ENCODE data around the gene GPR158. TPM values are rescaled to one million over a fixed set of nuclear protein-coding genes. Genes with fewer than 3 reads are reported as not detected.

GPR158 gene
- total and polyA plus RNA-seq, 2 of the 8 experiments (the other 6 are each of a cell fraction or from before 2014, with no cell fraction given), result 0.14 to 0.78 TPM

- no peak for DNase-seq (ENCODE audit: low read depth in 1 of 2, low spot score in 2 of 2)
- H3K14ac ChIP-seq (ENCODE audit: insufficient read length), result no peak overlapping the region
- TF ChIP-seq TAF7 (optimal IDR thresholded peaks at IDR 0.05; ENCODE audit: borderline replicate concordance, low read depth, low read length) (no peak), SP4 (IDR thresholded peaks at IDR 0.05; ENCODE audit: low read length) (no peak), ZNF274 (IDR thresholded peaks at IDR 0.05; ENCODE audit: borderline replicate concordance, extremely low read depth, low read length) (no peak), JUND (IDR thresholded peaks at IDR 0.05; ENCODE audit: low read length) (no peak), ATF3 (IDR thresholded peaks at IDR 0.05; ENCODE audit: insufficient read depth, low read depth, low read length) (no peak), SP2 (IDR thresholded peaks at IDR 0.05; ENCODE audit: low read length) (no peak), RBBP5 (IDR thresholded peaks at IDR 0.05; ENCODE audit: borderline replicate concordance, low read depth, low read length) (no peak), GABPA (IDR thresholded peaks at IDR 0.05; ENCODE audit: borderline replicate concordance, insufficient read depth, low read length) (no peak), SRF (IDR thresholded peaks at IDR 0.05; ENCODE audit: low read depth, low read length) (no peak), EZH2 (IDR thresholded peaks at IDR 0.05; ENCODE audit: low read depth, low read length, severe bottlenecking) (no peak), TBP (IDR thresholded peaks at IDR 0.05; ENCODE audit: low read depth, low read length) (no peak), E2F6 (IDR thresholded peaks at IDR 0.05) (no peak), CHD1 (IDR thresholded peaks at IDR 0.05; ENCODE audit: low read depth, low read length) (no peak), POLR2A (IDR thresholded peaks at IDR 0.05; ENCODE audit: control extremely low read depth in 1 of 2, low read depth in 2 of 2, low read length in 2 of 2) (no peak), SP1 (IDR thresholded peaks at IDR 0.05; ENCODE audit: low read depth, low read length) (no peak)
Measured at GRCh38 chr10:25245165-25245564, 70.4 kb downstream of the GPR158 start.

More at GRCh38 chr10:25245165-25245564, 70.4 kb downstream of the GPR158 start:
- Histone ChIP-seq H2BK5ac (ENCODE audit: low read depth, low read length) (no peak overlapping the region), H3K9ac (replicated peaks in 1 of 4; ENCODE audit: extremely low read depth in 1 of 4, low read depth in 3 of 4, low read length in 3 of 4) (no peak overlapping the region), H3K23me2 (ENCODE audit: low read depth, low read length) (no peaks in the 10 kb centered on the region), H3K23ac (ENCODE audit: insufficient read length) (no peak overlapping the region), H4K8ac (ENCODE audit: extremely low read depth, insufficient read depth, low read length) (no peak overlapping the region), H3K79me2 (ENCODE audit: control insufficient read depth in 1 of 2, insufficient read depth in 2 of 2, low read length in 2 of 2) (no peaks in the 10 kb centered on the region), H3K4ac (replicated peaks; ENCODE audit: insufficient read length, low read depth, low read length) (no peak overlapping the region), H2BK12ac (ENCODE audit: low read depth, low read length) (no peak overlapping the region), H3K27me3 (replicated peaks in 1 of 4; ENCODE audit: control insufficient read depth in 3 of 4, extremely low read depth in 1 of 4, insufficient read depth in 3 of 4, low read length in 3 of 4) (no peaks in the 10 kb centered on the region), H3K79me1 (ENCODE audit: low read depth, low read length) (no peaks in the 10 kb centered on the region), H2BK120ac (replicated peaks; ENCODE audit: low read depth, low read length) (no peak overlapping the region), H3K4me1 (replicated peaks in 1 of 4; ENCODE audit: control insufficient read depth in 3 of 4, insufficient read depth in 4 of 4, low read length in 3 of 4) (no peaks in the 10 kb centered on the region), H2BK15ac (ENCODE audit: low read length) (no peak overlapping the region), H2AK5ac (ENCODE audit: low read depth, low read length) (no peak overlapping the region), H2AFZ (ENCODE audit: low read length) (no peak overlapping the region), H3K27ac (ENCODE audit: low read depth, low read length) (no peak overlapping the region), H3K56ac (replicated peaks; ENCODE audit: insufficient read length, low read depth, low read length) (no peak overlapping the region), H3K18ac (ENCODE audit: extremely low read depth, low read length) (no peak overlapping the region), H3K9me3 (ENCODE audit: insufficient read depth in 2 of 2, low read depth in 1 of 2, low read length in 1 of 2) (no peaks in the 10 kb centered on the region), H4K91ac (replicated peaks; ENCODE audit: insufficient read length, low read length) (no peak overlapping the region), H4K5ac (ENCODE audit: insufficient read length, low read depth, low read length) (no peak overlapping the region), H2BK20ac (ENCODE audit: low read length) (no peak overlapping the region), H3K36me3 (ENCODE audit: control insufficient read depth in 2 of 4, insufficient read depth in 4 of 4, low read length in 3 of 4) (no peaks in the 10 kb centered on the region), H3K4me3 (ENCODE audit: extremely low read depth in 1 of 4, insufficient read depth in 2 of 4, low read depth in 3 of 4, low read length in 4 of 4) (no peak overlapping the region), H3K4me2 (ENCODE audit: insufficient read depth in 1 of 2, low read depth in 2 of 2, low read length in 2 of 2) (no peak overlapping the region), H4K20me1 (replicated peaks in 1 of 2; ENCODE audit: control insufficient read depth in 1 of 2, insufficient read depth in 2 of 2, low read length in 2 of 2) (no peaks in the 10 kb centered on the region)
- 100% methylated on average over 1 of the region's 1 CpG; no CpG with 5 or more reads in 1 of the 2 experiments for WGBS, 2 experiments (ENCODE audit: extremely low coverage in 1 of 2, insufficient coverage in 1 of 2, insufficient read length in 1 of 2, insufficient replicate concordance in 2 of 2, low coverage in 1 of 2, low lambda C conversion rate in 2 of 2, missing lambda C conversion rate in 1 of 2)
- FAIRE-seq, result no peak
- ChIA-PET CTCF (ENCODE audit: partially characterized antibody) (no interaction called here), POLR2A (ENCODE audit: partially characterized antibody) (no interaction called here)
